Measurements from ENCODE around the gene IFT88. TPM values are rescaled to one million over a fixed set of nuclear protein-coding genes. Genes with fewer than 3 reads are reported as not detected.
A peak's percentile ranks its signal among the peaks of the same experiment; 100 is the strongest.

IFT88 gene
- polyA plus RNA-seq, 1 of the 3 experiments (the other 2 are of a cell fraction), result 6.2 TPM

DNA sequence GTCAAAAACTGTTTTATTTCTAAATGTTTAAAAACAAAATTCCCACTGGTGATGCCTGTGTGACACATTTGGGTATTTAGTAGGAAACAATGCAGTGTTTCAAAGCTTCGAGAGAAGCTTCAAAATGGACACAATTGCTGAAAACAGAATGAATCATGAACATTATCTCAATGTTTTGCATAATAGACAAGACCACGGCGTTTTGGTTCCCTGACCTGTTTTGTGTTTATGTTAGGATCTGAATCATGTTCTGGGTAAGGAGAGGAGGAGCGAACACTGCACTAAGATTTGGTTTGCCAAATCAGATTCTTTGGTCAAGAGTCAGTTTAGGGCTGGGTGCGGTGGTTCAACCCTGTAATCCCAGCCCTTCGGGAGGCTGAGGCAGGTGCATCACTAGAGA is 42.2 kb downstream of the IFT88 start:
- CTCF ChIA-PET, result no interaction called here
- Histone ChIP-seq H3K36me3 (replicated peaks in 1 of 2; ENCODE audit: control insufficient read depth in 1 of 2, insufficient read depth in 2 of 2, low read length in 1 of 2) (peaks cover 4 to 14% of the 10 kb centered on the region in 2 experiments), H3K4me3 (ENCODE audit: low read depth in 2 of 2, low read length in 1 of 2) (no peak overlapping the region), H3K9me3 (no peaks in the 10 kb centered on the region), H3K9ac (no peak overlapping the region), H3K79me2 (ENCODE audit: insufficient read depth) (no peaks in the 10 kb centered on the region), H3K27ac (ENCODE audit: low read depth in 2 of 2, low read length in 1 of 2) (no peak overlapping the region), H2AFZ (ENCODE audit: low read depth) (no peak overlapping the region), H3K9me2 (no peaks in the 10 kb centered on the region), H3K27me3 (ENCODE audit: insufficient read depth) (no peaks in the 10 kb centered on the region), H3K4me2 (no peak overlapping the region), H3F3A (replicated peaks; ENCODE audit: insufficient read depth) (no peaks in the 10 kb centered on the region), H3K4me1 (ENCODE audit: control insufficient read depth in 1 of 2, insufficient read depth in 2 of 2, low read depth in 1 of 2, low read length in 1 of 2) (no peaks in the 10 kb centered on the region), H4K20me1 (ENCODE audit: insufficient read depth) (no peaks in the 10 kb centered on the region)
- no peak for DNase-seq
- no peak for TF ChIP-seq MEF2A (IDR thresholded peaks at IDR 0.05; ENCODE audit: borderline replicate concordance, low read depth)
- POLR2A ChIA-PET, result no interaction called here
- WGBS (ENCODE audit: low lambda C conversion rate), result 98% methylated on average over 6 of the region's 6 CpGs

DNA sequence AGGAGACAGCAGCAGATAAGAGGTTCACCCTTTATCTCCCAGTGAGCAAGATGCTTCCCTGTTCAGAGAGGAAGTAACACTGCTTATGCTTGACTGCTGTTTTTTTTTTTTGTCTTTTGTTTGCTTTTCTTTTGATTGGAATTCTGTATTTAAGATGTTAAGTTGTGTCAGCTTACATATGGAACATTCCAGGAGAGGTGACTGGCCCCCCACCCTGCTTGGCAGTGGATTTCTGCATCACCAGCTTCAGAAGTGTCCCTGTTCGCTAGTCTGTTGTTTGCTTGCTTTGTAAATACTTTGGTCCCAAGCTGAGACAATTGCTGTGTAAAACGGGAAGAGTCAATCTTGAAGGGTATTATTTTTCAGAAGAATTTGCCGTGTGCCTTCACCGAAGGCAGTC is 43.0 kb downstream of the IFT88 start:
- Histone ChIP-seq H4K20me1 (ENCODE audit: insufficient read depth) (no peaks in the 10 kb centered on the region), H3K9ac (no peak overlapping the region), H3K9me2 (no peaks in the 10 kb centered on the region), H3K27ac (ENCODE audit: low read depth in 2 of 2, low read length in 1 of 2) (no peak overlapping the region), H3K4me3 (ENCODE audit: low read depth in 2 of 2, low read length in 1 of 2) (no peak overlapping the region), H3K9me3 (no peaks in the 10 kb centered on the region), H2AFZ (ENCODE audit: low read depth) (no peak overlapping the region), H3K4me2 (no peak overlapping the region), H3K79me2 (ENCODE audit: insufficient read depth) (no peaks in the 10 kb centered on the region), H3K36me3 (replicated peaks in 1 of 2; ENCODE audit: control insufficient read depth in 1 of 2, insufficient read depth in 2 of 2, low read length in 1 of 2) (peaks cover 4 to 14% of the 10 kb centered on the region in 2 experiments), H3K4me1 (ENCODE audit: control insufficient read depth in 1 of 2, insufficient read depth in 2 of 2, low read depth in 1 of 2, low read length in 1 of 2) (no peaks in the 10 kb centered on the region), H3F3A (replicated peaks; ENCODE audit: insufficient read depth) (no peaks in the 10 kb centered on the region), H3K27me3 (ENCODE audit: insufficient read depth) (no peaks in the 10 kb centered on the region)
- TF ChIP-seq CHD2 (IDR thresholded peaks at IDR 0.05; ENCODE audit: low read length, partially characterized antibody) (no peak), POLR2AphosphoS5 (IDR thresholded peaks at IDR 0.05; ENCODE audit: low read depth, low read length) (no peak), MXI1 (IDR thresholded peaks at IDR 0.05; ENCODE audit: low read depth, low read length) (no peak), RXRA (IDR thresholded peaks at IDR 0.05; ENCODE audit: borderline replicate concordance, low read depth) (no peak), IRF3 (IDR thresholded peaks at IDR 0.05; ENCODE audit: low read depth, low read length) (no peak), MEF2A (IDR thresholded peaks at IDR 0.05; ENCODE audit: borderline replicate concordance, low read depth) (no peak)
- DNase-seq, result no peak
- 75% methylated on average over 4 of the region's 4 CpGs for WGBS (ENCODE audit: low lambda C conversion rate)
- ChIA-PET CTCF (no interaction called here), POLR2A (no interaction called here)

- Histone ChIP-seq H3K4me3 (ENCODE audit: low read depth in 2 of 2, low read length in 1 of 2) (no peak overlapping the region), H3K4me1 (ENCODE audit: control insufficient read depth in 1 of 2, insufficient read depth in 2 of 2, low read depth in 1 of 2, low read length in 1 of 2) (no peaks in the 10 kb centered on the region), H3K9me3 (no peaks in the 10 kb centered on the region), H3K9ac (no peak overlapping the region), H3K27ac (ENCODE audit: low read depth in 2 of 2, low read length in 1 of 2) (0 out of 4 replicates have a peak overlapping the region, but pooled peaks of 1 of the 2 experiments have one; percentile 27), H3K27me3 (ENCODE audit: insufficient read depth) (no peaks in the 10 kb centered on the region), H3F3A (replicated peaks; ENCODE audit: insufficient read depth) (no peaks in the 10 kb centered on the region), H3K4me2 (no peak overlapping the region), H3K9me2 (no peaks in the 10 kb centered on the region), H2AFZ (ENCODE audit: low read depth) (no peak overlapping the region), H3K36me3 (replicated peaks in 1 of 2; ENCODE audit: control insufficient read depth in 1 of 2, insufficient read depth in 2 of 2, low read length in 1 of 2) (peaks cover 0 to 5% of the 10 kb centered on the region in 2 experiments), H4K20me1 (ENCODE audit: insufficient read depth) (no peaks in the 10 kb centered on the region), H3K79me2 (ENCODE audit: insufficient read depth) (no peaks in the 10 kb centered on the region)
- DNase-seq, result no peak
- ChIA-PET POLR2A (no interaction called here), CTCF (interaction anchor here (0.6 to 1.0 kb wide), 2 partner anchors 9 to 736 kb away, joined by 3 read pairs; no protein-coding TSS in a partner anchor)
- no peak for TF ChIP-seq MEF2A (IDR thresholded peaks at IDR 0.05; ENCODE audit: borderline replicate concordance, low read depth)
- TF ChIP-seq CTCF (IDR thresholded peaks at IDR 0.05), result no peak
- TF ChIP-seq RAD21 (IDR thresholded peaks at IDR 0.05; ENCODE audit: low read length), result no peak
- no peak for TF ChIP-seq MXI1 (IDR thresholded peaks at IDR 0.05; ENCODE audit: low read depth, low read length)
- TF ChIP-seq FOSL2 (IDR thresholded peaks at IDR 0.05; ENCODE audit: borderline replicate concordance, low read depth), result peak; percentile 48; the same call in 1 of the 2 replicates
- peak; percentile 42 for TF ChIP-seq JUND (IDR thresholded peaks at IDR 0.05)
- TF ChIP-seq YY1 (IDR thresholded peaks at IDR 0.05; ENCODE audit: low read depth), result no peak
- 84% methylated on average over 3 of the region's 3 CpGs for WGBS (ENCODE audit: low lambda C conversion rate)
These were observed 49.3 kb downstream of the IFT88 start for GRCh38 chr13:20616059-20616797.
